Lower lobe of right lung (tissue), 2 donors: Measurements from ENCODE around the gene GOLGA6L10. TPM values are rescaled to one million over a fixed set of nuclear protein-coding genes. Genes with fewer than 3 reads are reported as not detected.

Experiments
- ATAC-seq, 2 donors: fragments of 200-7000 bp; cut with Tn5 transposase; one replicate each; pipeline ENCODE4 v1.9.1; 2020 to 2022; ENCODE audit warnings: mild to moderate bottlenecking in 2 of 2, moderate library complexity in 2 of 2
- DNase-seq: peaks from one replicate; pipeline ENCODE4 v3.0.0-alpha.2; 2020
- H3K27ac ChIP-seq: fragments of 200-600 bp; one replicate; pipeline ENCODE4 v1.8.0; 2022
- H3K27me3 ChIP-seq: fragments of 200-600 bp; one replicate; pipeline ENCODE4 v1.8.0; 2022; ENCODE audit warnings: low read depth
- H3K36me3 ChIP-seq: fragments of 200-600 bp; one replicate; pipeline ENCODE4 v1.8.0; 2022; ENCODE audit warnings: mild to moderate bottlenecking
- H3K4me1 ChIP-seq: fragments of 200-600 bp; one replicate; pipeline ENCODE4 v1.8.0; 2022
- H3K4me3 ChIP-seq: fragments of 200-600 bp; one replicate; pipeline ENCODE4 v1.8.0; 2022; ENCODE audit warnings: mild to moderate bottlenecking
- H3K9me3 ChIP-seq: fragments of 200-600 bp; one replicate; pipeline ENCODE4 v1.8.0; 2022
- intact Hi-C: fragments of 100-400 bp; cut with DNase I; formaldehyde crosslinking; loops from one replicate; pipeline ENCODE4 v1.11.0; 2022
- total RNA-seq: library from RNA; stranded (reverse); fragmentation: NEBNext Ultra II Directional; extraction: Animal tissue kit (Norgen Biotek cat#: 25700); gene quantifications from one replicate; pipeline ENCODE4 v1.2.1, GENCODE V29; 2021
- TF ChIP-seq, protein P1 (sequence below): fragments of 200-600 bp; IDR thresholded peaks from one replicate; pipeline ENCODE4 v1.8.0; 2022; ENCODE audit warnings: antibody characterized with exemption, mild to moderate bottlenecking
- donor health status: DM: no; HTN: yes; CAD: no; lungs with severe emphysema.

Gene GOLGA6L10
- total RNA-seq, 1 donor from 2014 or later = 0.41 TPM

DNA sequence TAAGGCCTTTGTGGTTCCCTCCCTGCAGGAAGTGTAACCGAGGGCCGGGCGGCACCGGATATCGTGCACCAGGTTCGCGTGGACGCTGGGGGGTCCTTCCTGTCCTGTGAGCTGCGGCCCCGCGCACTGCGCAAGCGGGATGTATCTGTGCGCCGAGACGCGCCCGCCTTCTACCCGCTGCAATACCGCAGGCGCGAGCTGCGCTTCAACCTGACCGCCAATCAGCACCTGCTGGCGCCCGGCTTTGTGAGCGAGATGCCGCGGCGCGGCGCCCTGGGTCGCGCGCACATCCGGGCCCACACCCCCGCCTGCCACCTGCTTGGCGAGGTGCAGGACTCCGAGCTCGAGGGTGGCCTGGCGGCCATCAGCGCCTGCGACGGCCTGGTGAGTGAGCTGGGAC, 50.8 kb downstream of the GOLGA6L10 start:
- ATAC-seq (peak; percentile 28 to 45), DNase-seq (no peak)
- Histone ChIP-seq H3K27ac (no peak overlapping the region), H3K36me3 (no peaks in the 10 kb centered on the region), H3K4me1 (no peaks in the 10 kb centered on the region), H3K27me3 (no peaks in the 10 kb centered on the region), H3K9me3 (no peaks in the 10 kb centered on the region), H3K4me3 (no peak overlapping the region)
- intact Hi-C loops = no loop called here
- TF ChIP-seq, protein P1, sequence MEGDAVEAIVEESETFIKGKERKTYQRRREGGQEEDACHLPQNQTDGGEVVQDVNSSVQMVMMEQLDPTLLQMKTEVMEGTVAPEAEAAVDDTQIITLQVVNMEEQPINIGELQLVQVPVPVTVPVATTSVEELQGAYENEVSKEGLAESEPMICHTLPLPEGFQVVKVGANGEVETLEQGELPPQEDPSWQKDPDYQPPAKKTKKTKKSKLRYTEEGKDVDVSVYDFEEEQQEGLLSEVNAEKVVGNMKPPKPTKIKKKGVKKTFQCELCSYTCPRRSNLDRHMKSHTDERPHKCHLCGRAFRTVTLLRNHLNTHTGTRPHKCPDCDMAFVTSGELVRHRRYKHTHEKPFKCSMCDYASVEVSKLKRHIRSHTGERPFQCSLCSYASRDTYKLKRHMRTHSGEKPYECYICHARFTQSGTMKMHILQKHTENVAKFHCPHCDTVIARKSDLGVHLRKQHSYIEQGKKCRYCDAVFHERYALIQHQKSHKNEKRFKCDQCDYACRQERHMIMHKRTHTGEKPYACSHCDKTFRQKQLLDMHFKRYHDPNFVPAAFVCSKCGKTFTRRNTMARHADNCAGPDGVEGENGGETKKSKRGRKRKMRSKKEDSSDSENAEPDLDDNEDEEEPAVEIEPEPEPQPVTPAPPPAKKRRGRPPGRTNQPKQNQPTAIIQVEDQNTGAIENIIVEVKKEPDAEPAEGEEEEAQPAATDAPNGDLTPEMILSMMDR = no peak

DNA sequence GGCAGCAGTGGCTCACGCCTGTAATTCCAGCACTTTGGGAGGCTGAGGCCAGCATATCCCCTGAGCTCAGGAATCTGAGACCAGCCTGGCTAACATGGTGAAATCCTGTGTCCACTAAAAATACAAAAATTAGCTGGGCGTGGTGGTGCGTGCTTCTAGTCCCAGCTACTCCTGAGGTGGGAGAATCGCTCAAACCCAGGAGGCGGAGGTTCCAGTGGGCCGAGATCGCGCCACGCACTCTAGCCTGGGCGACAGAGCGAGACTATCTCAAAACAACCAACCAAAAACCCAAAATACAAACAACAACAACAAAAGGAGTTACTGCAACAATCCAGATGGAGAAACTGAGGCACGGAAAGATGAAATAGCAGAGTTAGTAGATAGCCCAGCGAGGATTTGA, 51.2 kb downstream of the GOLGA6L10 start:
- H3K4me3 ChIP-seq = no peak overlapping the region
- TF ChIP-seq, protein P1 = no peak
- no peaks in the 10 kb centered on the region for H3K27me3 ChIP-seq
- H3K27ac ChIP-seq = no peak overlapping the region
- intact Hi-C loops = no loop called here
- no peak for ATAC-seq
- no peaks in the 10 kb centered on the region for H3K4me1 ChIP-seq
- no peaks in the 10 kb centered on the region for H3K36me3 ChIP-seq
- no peak for DNase-seq
- H3K9me3 ChIP-seq = no peaks in the 10 kb centered on the region

DNA sequence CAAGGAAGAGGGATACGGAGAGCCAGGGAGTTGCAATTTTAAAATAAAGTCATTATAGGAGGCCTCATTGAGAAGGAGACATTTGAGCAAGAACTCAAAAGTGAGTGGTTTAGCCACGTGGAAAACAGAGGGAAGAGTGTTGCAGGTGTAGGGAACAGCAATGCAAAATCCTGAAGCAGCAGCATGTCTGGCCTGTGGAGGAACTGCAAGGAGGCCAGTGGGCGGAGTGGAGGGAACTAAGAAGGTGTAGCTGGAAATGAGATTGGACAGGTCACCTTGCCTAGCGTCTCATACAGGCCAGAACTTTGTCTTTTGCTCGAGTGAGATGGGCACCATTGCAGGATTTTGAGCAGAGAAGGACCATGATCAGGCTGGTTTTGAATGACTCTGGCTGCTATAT, 51.7 kb downstream of the GOLGA6L10 start:
- no peak overlapping the region for H3K4me3 ChIP-seq
- no peak overlapping the region for H3K27ac ChIP-seq
- no peaks in the 10 kb centered on the region for H3K9me3 ChIP-seq
- no peaks in the 10 kb centered on the region for H3K36me3 ChIP-seq
- DNase-seq (no peak), ATAC-seq (no peak)
- intact Hi-C loops = no loop called here
- TF ChIP-seq, protein P1 = no peak
- H3K27me3 ChIP-seq = no peaks in the 10 kb centered on the region
- H3K4me1 ChIP-seq = no peaks in the 10 kb centered on the region

DNA sequence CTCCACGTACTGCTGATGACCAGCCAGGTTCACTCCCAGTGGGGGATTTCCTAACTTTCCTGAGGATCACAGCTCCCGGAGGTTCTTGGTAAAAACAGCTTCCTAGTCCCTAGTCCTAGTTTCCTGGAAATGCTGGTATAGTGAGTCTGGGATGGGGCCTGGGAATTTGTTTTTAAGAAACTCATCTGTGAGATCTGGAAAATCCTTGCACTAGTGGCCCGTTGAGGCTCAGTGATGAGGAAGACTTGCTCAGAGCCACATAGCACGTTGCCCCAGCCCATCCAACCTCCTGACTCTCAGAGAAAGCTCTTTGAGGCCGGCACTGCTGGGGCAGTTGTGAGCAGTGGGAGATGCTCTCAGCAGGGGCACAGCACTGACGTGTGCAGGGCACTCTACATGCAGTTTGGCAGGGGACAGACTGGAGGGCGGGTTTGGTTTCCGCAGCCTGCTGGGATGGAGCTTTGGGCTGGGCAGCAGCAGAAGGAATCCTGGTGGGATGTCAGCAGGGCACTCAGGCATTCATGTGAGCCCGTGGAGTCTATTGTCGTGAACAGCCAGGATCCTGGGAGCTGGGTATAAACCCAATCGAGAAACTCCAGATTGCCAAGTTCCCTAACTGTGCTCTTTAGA, 55.1 kb downstream of the GOLGA6L10 start:
- DNase-seq (no peak), ATAC-seq (no peak)
- Histone ChIP-seq H3K27ac (no peak overlapping the region), H3K9me3 (no peaks in the 10 kb centered on the region), H3K4me1 (no peaks in the 10 kb centered on the region), H3K4me3 (no peak overlapping the region), H3K27me3 (no peaks in the 10 kb centered on the region), H3K36me3 (no peaks in the 10 kb centered on the region)
- TF ChIP-seq, protein P1 = no peak
- intact Hi-C loops = no loop called here

DNA sequence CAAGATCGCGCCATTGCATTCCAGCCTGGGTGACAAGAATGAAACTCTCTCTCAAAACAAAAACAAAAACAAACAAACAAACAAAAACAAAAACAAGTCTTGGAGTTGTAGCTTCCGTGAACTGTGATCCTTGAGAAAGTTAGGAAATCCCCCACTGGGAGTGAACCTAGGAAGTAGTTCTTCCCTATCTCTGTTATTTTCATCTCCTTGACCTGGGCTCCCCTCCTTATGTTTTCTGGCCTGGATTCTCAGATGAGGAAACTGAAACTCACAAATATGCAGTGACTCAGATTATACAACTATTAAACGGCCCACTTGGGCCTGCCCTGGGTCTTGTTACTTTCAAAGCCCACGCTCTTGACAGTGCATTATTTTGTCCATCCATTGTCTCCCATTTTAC, 57.0 kb downstream of the GOLGA6L10 start:
- Histone ChIP-seq H3K9me3 (no peaks in the 10 kb centered on the region), H3K4me3 (no peak overlapping the region), H3K4me1 (no peaks in the 10 kb centered on the region), H3K36me3 (no peaks in the 10 kb centered on the region), H3K27ac (no peak overlapping the region), H3K27me3 (no peaks in the 10 kb centered on the region)
- TF ChIP-seq, protein P1 = no peak
- intact Hi-C loops = no loop called here
- DNase-seq (no peak), ATAC-seq (no peak)

Other genes with a start within 250 kb of the GOLGA6L10 start
- gene EFL1, start 86.7 kb downstream of the GOLGA6L10 start, total RNA-seq = 24.7 TPM
- 15.8 TPM for gene SAXO2, start 86.7 kb downstream of the GOLGA6L10 start, total RNA-seq
- gene GOLGA6L9, start 80.3 kb upstream of the GOLGA6L10 start, total RNA-seq = 6.0 TPM
- gene RPS17, start 191.0 kb upstream of the GOLGA6L10 start, total RNA-seq = 1,182 TPM